H1 (cell line): Measurements from ENCODE around the gene EGFL6. TPM values are rescaled to one million over a fixed set of nuclear protein-coding genes. Genes with fewer than 3 reads are reported as not detected.

Experiments
- CTCF ChIA-PET: fragments of 300-600 bp; sonication (Branson Sonifier 250); formaldehyde crosslinking; loops from one replicate; lab custom pipeline; 2021; ENCODE audit not compliant: partially characterized antibody; lab: Charles Lee
- POLR2A ChIA-PET: fragments of 300-600 bp; sonication (Branson Sonifier 250); formaldehyde crosslinking; loops from one replicate; lab custom pipeline; 2021; ENCODE audit warnings: inconsistent platforms; ENCODE audit not compliant: partially characterized antibody; lab: Charles Lee
- DNase-seq, 2 experiments: peaks; one replicate each; pipeline versions ENCODE4 v3.0.0 to v3.0.0-alpha.2; 2010 to 2022; ENCODE audit warnings: low spot score in 2 of 2, low read depth in 1 of 2, mixed read lengths in 1 of 2
- FAIRE-seq: peaks from 2 replicates; lab custom pipeline; 2011; peaks lifted over from hg19 to GRCh38; lab: Jason Lieb, UNC
- H2AFZ ChIP-seq: 2 replicates; pipeline ENCODE4 v1.8.1; 2012; ENCODE audit warnings: low read length, inconsistent platforms
- H2AK5ac ChIP-seq: 2 replicates; pipeline ENCODE4 v1.6.1; 2013; ENCODE audit warnings: low read depth, low read length
- H2BK120ac ChIP-seq: replicated peaks from 2 replicates; pipeline ENCODE3; 2013; ENCODE audit warnings: low read depth, low read length, inconsistent platforms
- H2BK12ac ChIP-seq: 2 replicates; pipeline ENCODE4 v1.6.1; 2013; ENCODE audit warnings: low read depth, low read length
- H2BK15ac ChIP-seq: 2 replicates; pipeline ENCODE4 v1.6.1; 2013; ENCODE audit warnings: low read length
- H2BK20ac ChIP-seq: 2 replicates; pipeline ENCODE4 v1.6.1; 2013; ENCODE audit warnings: low read length
- H2BK5ac ChIP-seq: 2 replicates; pipeline ENCODE4 v1.6.1; 2013; ENCODE audit warnings: low read depth, low read length
- H3K14ac ChIP-seq: 2 replicates; pipeline ENCODE4 v1.6.1; 2013; ENCODE audit warnings: inconsistent platforms; ENCODE audit not compliant: insufficient read length
- H3K18ac ChIP-seq: 2 replicates; pipeline ENCODE4 v1.6.1; 2013; ENCODE audit warnings: low read length; ENCODE audit errors: extremely low read depth
- H3K23ac ChIP-seq: 2 replicates; pipeline ENCODE4 v1.6.1; 2013; ENCODE audit warnings: inconsistent platforms; ENCODE audit not compliant: insufficient read length
- H3K23me2 ChIP-seq: 2 replicates; pipeline ENCODE4 v1.6.1; 2013; ENCODE audit warnings: low read depth, low read length
- H3K27ac ChIP-seq: 2 replicates; pipeline ENCODE4 v1.6.1; 2011; ENCODE audit warnings: low read depth, low read length, inconsistent platforms
- H3K27me3 ChIP-seq, 4 experiments: replicated peaks in 1 of 4; 1 replicate in 1 of 4; 2 replicates in 3 of 4; pipeline versions ENCODE4 v1.6.1 to v1.8.1; 2011 to 2013; ENCODE audit warnings: low read length in 3 of 4, mild to moderate bottlenecking in 3 of 4, inconsistent platforms in 2 of 4, mixed read lengths in 2 of 4, moderate library complexity in 1 of 4; ENCODE audit not compliant: control insufficient read depth in 3 of 4, insufficient read depth in 3 of 4; ENCODE audit errors: extremely low read depth in 1 of 4
- H3K36me3 ChIP-seq, 4 experiments: 2 replicates each; pipeline versions ENCODE4 v1.6.1 to v1.8.1; 2011 to 2013; ENCODE audit warnings: mild to moderate bottlenecking in 4 of 4, low read length in 3 of 4, moderate library complexity in 2 of 4, control low read depth in 1 of 4, inconsistent platforms in 1 of 4; ENCODE audit not compliant: insufficient read depth in 4 of 4, control insufficient read depth in 2 of 4
- H3K4ac ChIP-seq: replicated peaks from 2 replicates; pipeline ENCODE3; 2013; ENCODE audit warnings: low read length, low read depth, mixed read lengths, inconsistent platforms; ENCODE audit not compliant: insufficient read length
- H3K4me1 ChIP-seq, 4 experiments: replicated peaks in 1 of 4; 1 replicate in 1 of 4; 2 replicates in 3 of 4; pipeline versions ENCODE4 v1.6.1 to v1.8.1; 2011 to 2013; ENCODE audit warnings: low read length in 3 of 4, inconsistent platforms in 2 of 4, mixed read lengths in 1 of 4; ENCODE audit not compliant: insufficient read depth in 4 of 4, control insufficient read depth in 3 of 4
- H3K4me2 ChIP-seq, 2 experiments: 2 replicates each; pipeline versions ENCODE4 v1.6.1 to v1.8.1; 2011 to 2013; ENCODE audit warnings: low read depth in 2 of 2, low read length in 2 of 2, control low read depth in 1 of 2, inconsistent platforms in 1 of 2, mild to moderate bottlenecking in 1 of 2; ENCODE audit not compliant: insufficient read depth in 1 of 2
- H3K4me3 ChIP-seq, 4 experiments: fragments of 200-600, 300-600 bp in 1 of 4; sonication (generic), shearing (Covaris generic), sonication (Bioruptor Twin) in 1 of 4; 2 replicates each; pipeline versions ENCODE4 v1.5.1 to v1.8.1; 2011 to 2016; ENCODE audit warnings: low read length in 4 of 4, low read depth in 3 of 4, control low read depth in 2 of 4, inconsistent platforms in 2 of 4, mild to moderate bottlenecking in 2 of 4, mixed read lengths in 1 of 4, moderate library complexity in 1 of 4; ENCODE audit not compliant: insufficient read depth in 2 of 4; ENCODE audit errors: extremely low read depth in 1 of 4
- H3K56ac ChIP-seq: replicated peaks from 2 replicates; pipeline ENCODE3; 2013; ENCODE audit warnings: low read depth, mild to moderate bottlenecking, mixed read lengths, low read length, inconsistent platforms; ENCODE audit not compliant: insufficient read length
- H3K79me1 ChIP-seq: 2 replicates; pipeline ENCODE4 v1.6.1; 2013; ENCODE audit warnings: low read depth, low read length, control low read depth
- H3K79me2 ChIP-seq, 2 experiments: 2 replicates each; pipeline versions ENCODE4 v1.6.1 to v1.8.1; 2012 to 2013; ENCODE audit warnings: low read length in 2 of 2, mild to moderate bottlenecking in 2 of 2, inconsistent platforms in 1 of 2; ENCODE audit not compliant: insufficient read depth in 2 of 2, control insufficient read depth in 1 of 2
- H3K9ac ChIP-seq, 4 experiments: replicated peaks in 1 of 4; 1 replicate in 1 of 4; 2 replicates in 3 of 4; pipeline versions ENCODE4 v1.6.1 to v1.8.1; 2011 to 2013; ENCODE audit warnings: low read depth in 3 of 4, low read length in 3 of 4, control low read depth in 2 of 4, mild to moderate bottlenecking in 2 of 4, moderate library complexity in 2 of 4, inconsistent platforms in 1 of 4; ENCODE audit errors: extremely low read depth in 1 of 4
- H3K9me3 ChIP-seq, 2 experiments: 2 replicates each; pipeline versions ENCODE4 v1.6.1 to v1.8.1; 2012 to 2013; ENCODE audit warnings: mild to moderate bottlenecking in 2 of 2, moderate library complexity in 2 of 2, control low read depth in 1 of 2, inconsistent platforms in 1 of 2, low read depth in 1 of 2, low read length in 1 of 2, mixed read lengths in 1 of 2; ENCODE audit not compliant: insufficient read depth in 2 of 2
- H4K20me1 ChIP-seq, 2 experiments: replicated peaks in 1 of 2; 2 replicates each; pipeline versions ENCODE3 to v1.8.1; 2011 to 2013; ENCODE audit warnings: inconsistent platforms in 2 of 2, low read length in 2 of 2, mild to moderate bottlenecking in 1 of 2; ENCODE audit not compliant: insufficient read depth in 2 of 2, control insufficient read depth in 1 of 2
- H4K5ac ChIP-seq: 2 replicates; pipeline ENCODE4 v1.6.1; 2013; ENCODE audit warnings: low read length, low read depth, mixed read lengths, inconsistent platforms; ENCODE audit not compliant: insufficient read length
- H4K8ac ChIP-seq: 2 replicates; pipeline ENCODE4 v1.8.0; 2013; ENCODE audit warnings: mild to moderate bottlenecking, moderate library complexity, low read length, inconsistent platforms; ENCODE audit not compliant: insufficient read depth; ENCODE audit errors: extremely low read depth
- H4K91ac ChIP-seq: replicated peaks from 2 replicates; pipeline ENCODE3; 2013; ENCODE audit warnings: low read length, mixed read lengths, inconsistent platforms; ENCODE audit not compliant: insufficient read length
- SIRT6 ChIP-seq: IDR thresholded peaks from one replicate; pipeline ENCODE4 v1.7.1; 2012; ENCODE audit warnings: low read length, inconsistent platforms
- ZNF274 ChIP-seq: IDR thresholded peaks from 2 replicates; pipeline ENCODE4 v1.7.0; 2012; ENCODE audit warnings: low read length, borderline replicate concordance; ENCODE audit errors: extremely low read depth
- WGBS, 2 experiments: shearing (Covaris generic) in 1 of 2; methylation state at CpG; one replicate each; pipeline versions ENCODE4 v1.1.6 to v1.1.7; 2013 to 2015; ENCODE audit warnings: low lambda C conversion rate in 2 of 2, mixed read lengths in 2 of 2, inconsistent platforms in 1 of 2, low coverage in 1 of 2, missing lambda C conversion rate in 1 of 2; ENCODE audit not compliant: insufficient replicate concordance in 2 of 2, insufficient coverage in 1 of 2, insufficient read length in 1 of 2; ENCODE audit errors: extremely low coverage in 1 of 2, missing lambda C conversion rate in 1 of 2; 5-methylcytosine and 5-hydroxymethylcytosine counted together
- polyA plus RNA-seq, 7 experiments: library from polyadenylated mRNA; depleted of rRNA in 3 of 7; stranded (reverse) in 5 of 7; unstranded in 2 of 7; fragments of >200 nt in 5 of 7; fragments of 200-250 nt in 2 of 7; gene quantifications; 1 replicate in 5 of 7; 2 replicates in 1 of 7; 4 replicates in 1 of 7; pipeline versions ENCODE4 v1.2.1 to v1.2.3, GENCODE V29; 2011 to 2013; ENCODE audit warnings: missing spikeins in 2 of 7, mixed read lengths in 2 of 7
- total RNA-seq: library from RNA; stranded (reverse); fragmentation: NEBNext Ultra II Directional; extraction: Animal tissue kit (Norgen Biotek cat#: 25700); gene quantifications from 2 replicates; pipeline ENCODE4 v1.2.1, GENCODE V29; 2021

EGFL6 gene
- total and polyA plus RNA-seq, 2 of the 8 experiments (the other 6 are each of a cell fraction or from before 2014, with no cell fraction given), result 0.93 to 1.1 TPM

GRCh38 chrX:13607996-13608365 lies 38.6 kb downstream of the EGFL6 start:
- no peak overlapping the region for H3K27ac ChIP-seq
- no peak overlapping the region for H4K91ac ChIP-seq
- no peak overlapping the region for H3K14ac ChIP-seq
- no peaks in the 10 kb centered on the region for H3K27me3 ChIP-seq
- POLR2A ChIA-PET, result no interaction called here
- no peak overlapping the region for H2BK12ac ChIP-seq
- no peak overlapping the region for H2BK5ac ChIP-seq
- no peak overlapping the region for H3K4ac ChIP-seq
- H3K36me3 ChIP-seq, result no peaks in the 10 kb centered on the region
- 93% methylated on average over 2 of the region's 2 CpGs; no CpG with 5 or more reads in 1 of the 2 experiments for WGBS, 2 experiments
- H3K23me2 ChIP-seq, result no peaks in the 10 kb centered on the region
- CTCF ChIA-PET, result interaction anchor here (1.0 to 1.9 kb wide), 2 partner anchors 9 to 38 kb away, joined by 3 to 5 read pairs; no protein-coding TSS in a partner anchor
- no peaks in the 10 kb centered on the region for H3K9me3 ChIP-seq
- no peak overlapping the region for H4K5ac ChIP-seq
- no peak overlapping the region for H3K18ac ChIP-seq
- no peak overlapping the region for H3K4me2 ChIP-seq
- no peak overlapping the region for H4K8ac ChIP-seq
- TF ChIP-seq SIRT6, result no peak
- TF ChIP-seq ZNF274, result no peak
- H3K23ac ChIP-seq, result no peak overlapping the region
- FAIRE-seq (no peak), DNase-seq (no peak)
- H2AFZ ChIP-seq, result peak overlapping the region; percentile 44; the same call in 1 of the 2 replicates
- H2BK15ac ChIP-seq, result no peak overlapping the region
- no peak overlapping the region for H2BK20ac ChIP-seq
- H2BK120ac ChIP-seq, result no peak overlapping the region
- no peak overlapping the region for H2AK5ac ChIP-seq
- no peak overlapping the region for H3K9ac ChIP-seq
- H3K4me1 ChIP-seq, result no peaks in the 10 kb centered on the region
- no peak overlapping the region for H3K56ac ChIP-seq
- H3K79me1 ChIP-seq, result no peaks in the 10 kb centered on the region
- no peak overlapping the region for H3K4me3 ChIP-seq
- H4K20me1 ChIP-seq, result no peaks in the 10 kb centered on the region
- no peaks in the 10 kb centered on the region for H3K79me2 ChIP-seq
